Type B pancreatic cell (in vitro differentiated cells): ENCODE measurements around the gene CEP104. TPM values are rescaled to one million over a fixed set of nuclear protein-coding genes. Genes with fewer than 3 reads are reported as not detected.

Source experiments
- DNase-seq: peaks from one replicate; pipeline ENCODE4 v3.0.0; 2021; ENCODE audit warnings: mixed read lengths; ENCODE audit not compliant: unreplicated experiment; ENCODE audit errors: extremely low spot score
- H3K27ac Mint-ChIP-seq: 2 replicates; pipeline ENCODE4 v1.8.0; 2021; ENCODE audit warnings: mild to moderate bottlenecking, mixed read lengths
- H3K27me3 Mint-ChIP-seq: 2 replicates; pipeline ENCODE4 v1.8.0; 2021; ENCODE audit warnings: mixed read lengths
- H3K36me3 Mint-ChIP-seq: 2 replicates; pipeline ENCODE4 v1.8.0; 2021; ENCODE audit warnings: mixed read lengths
- H3K4me1 Mint-ChIP-seq: one replicate; pipeline ENCODE4 v1.8.0; 2021; ENCODE audit warnings: mixed read lengths; ENCODE audit not compliant: unreplicated experiment
- H3K4me3 Mint-ChIP-seq: 2 replicates; pipeline ENCODE4 v1.8.0; 2021; ENCODE audit warnings: mild to moderate bottlenecking, mixed read lengths
- H3K9me3 Mint-ChIP-seq: 2 replicates; pipeline ENCODE4 v1.8.0; 2021; ENCODE audit warnings: mixed read lengths
- CTCF ChIP-seq: fragments of 200-600 bp; sonication (generic); conservative IDR thresholded peaks from 2 replicates; pipeline ENCODE4 v1.5.0; 2021; ENCODE audit warnings: antibody characterized with exemption, mild to moderate bottlenecking
- total RNA-seq: library from RNA; stranded (reverse); gene quantifications from 2 replicates; pipeline ENCODE4 v1.2.1, GENCODE V29; 2021; ENCODE audit warnings: low replicate concordance

Gene CEP104
- total RNA-seq, 1 donor from 2014 or later, result 41.9 TPM

- peaks cover 36% of the 10 kb centered on the region for H3K4me1 Mint-ChIP-seq
- peaks cover 5% of the 10 kb centered on the region for H3K9me3 Mint-ChIP-seq
- no peaks in the 10 kb centered on the region for H3K27me3 Mint-ChIP-seq
- no peak for TF ChIP-seq CTCF
- peak within 1 kb of the TSS; percentile 98 for H3K4me3 Mint-ChIP-seq
- H3K27ac Mint-ChIP-seq, result peak within 1 kb of the TSS; percentile 100
- H3K36me3 Mint-ChIP-seq, result peaks cover 22% of the 10 kb centered on the region
- DNase-seq, result peak; percentile 93
These were observed 43.3 kb upstream of the CEP104 start, which contains the start of gene C1orf174 for GRCh38 chr1:3900150-3900968. C1orf174 (minus strand) TSS chr1:3900272; CDS start chr1:3900186, 86 bp downstream.

- TF ChIP-seq CTCF, result peak; percentile 34
- Mint-ChIP-seq H3K9me3 (peaks cover 5% of the 10 kb centered on the region), H3K27me3 (no peaks in the 10 kb centered on the region), H3K4me3 (peak overlapping the region; percentile 98), H3K36me3 (peaks cover 22% of the 10 kb centered on the region), H3K4me1 (peaks cover 36% of the 10 kb centered on the region), H3K27ac (peak overlapping the region; percentile 100)
- DNase-seq, result no peak
These were observed 42.7 kb upstream of the CEP104 start for GRCh38 chr1:3899754-3900149.

GRCh38 chr1:3898994-3899753 is 42.2 kb upstream of the CEP104 start:
- Mint-ChIP-seq H3K9me3 (peaks cover 5% of the 10 kb centered on the region), H3K4me3 (peak overlapping the region; percentile 98), H3K27ac (peak overlapping the region; percentile 80), H3K27me3 (no peaks in the 10 kb centered on the region), H3K4me1 (peaks cover 33% of the 10 kb centered on the region), H3K36me3 (peaks cover 22% of the 10 kb centered on the region)
- DNase-seq, result no peak
- no peak for TF ChIP-seq CTCF

- Mint-ChIP-seq H3K9me3 (peaks cover 5% of the 10 kb centered on the region), H3K27me3 (no peaks in the 10 kb centered on the region), H3K27ac (peak overlapping the region; percentile 80), H3K4me1 (peaks cover 27% of the 10 kb centered on the region), H3K36me3 (peaks cover 22% of the 10 kb centered on the region), H3K4me3 (peak overlapping the region; percentile 98)
- no peak for DNase-seq
- no peak for TF ChIP-seq CTCF
These were observed 41.4 kb upstream of the CEP104 start for GRCh38 chr1:3898475-3898735.

- Mint-ChIP-seq H3K4me3 (no peak overlapping the region), H3K27ac (no peak overlapping the region), H3K4me1 (peaks cover 18% of the 10 kb centered on the region), H3K27me3 (no peaks in the 10 kb centered on the region), H3K9me3 (peaks cover 5% of the 10 kb centered on the region), H3K36me3 (peaks cover 22% of the 10 kb centered on the region)
- no peak for DNase-seq
- TF ChIP-seq CTCF, result no peak
These were observed 39.5 kb upstream of the CEP104 start for GRCh38 chr1:3896396-3897000.
